Measurements from ENCODE around the gene DUSP28. TPM values are rescaled to one million over a fixed set of nuclear protein-coding genes. Genes with fewer than 3 reads are reported as not detected.

Gene DUSP28
- total RNA-seq, 1 experiment from 2014 or later, result 10.9 TPM

DNA sequence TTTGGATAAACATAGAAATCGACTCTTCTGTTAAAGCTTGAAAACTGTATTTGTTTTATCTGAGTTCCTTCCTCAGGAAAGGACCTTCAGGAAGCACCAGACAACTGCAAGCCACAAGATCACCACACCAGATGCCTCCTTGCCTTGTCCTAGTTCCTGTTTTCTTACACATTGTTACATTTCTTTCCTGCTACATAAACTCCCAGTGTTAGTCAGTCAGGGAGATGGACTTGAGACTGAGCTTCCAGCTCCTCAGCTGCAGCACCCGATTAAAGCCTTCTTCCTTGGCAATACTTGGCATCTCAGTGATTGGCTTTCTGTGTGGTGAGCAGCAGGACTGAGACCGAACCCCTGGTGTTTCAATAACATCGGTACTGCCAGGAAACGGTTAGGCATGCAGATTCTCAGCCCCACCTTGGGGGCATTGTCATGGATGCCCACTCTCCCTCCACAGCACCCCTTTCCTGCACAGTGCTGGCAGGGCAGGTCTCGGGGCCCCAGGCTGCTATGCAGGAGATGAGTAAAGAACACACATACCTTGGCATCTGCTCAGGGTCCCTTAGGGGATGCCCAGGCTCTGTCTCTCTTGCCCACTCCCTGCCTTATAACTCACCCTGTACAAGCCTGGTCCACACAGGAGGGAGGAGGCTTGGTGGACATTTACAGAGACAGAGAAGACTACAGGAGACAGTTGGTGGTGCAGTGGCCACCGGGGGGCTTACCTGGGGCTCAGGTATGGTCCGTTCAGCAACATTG, 35.0 kb upstream of the DUSP28 start:
- no peaks in the 10 kb centered on the region for H3K9me2 ChIP-seq (ENCODE audit: insufficient read depth)
- H4K20me1 ChIP-seq (ENCODE audit: insufficient read depth), result 0 out of 2 replicates have a peak, but pooled peaks cover 6% of the 10 kb centered on the region
- ChIA-PET CTCF (no interaction called here), POLR2A (ENCODE audit: unreplicated experiment) (no interaction called here)
- H3K4me1 ChIP-seq (replicated peaks; ENCODE audit: insufficient read depth), result no peaks in the 10 kb centered on the region
- H3K4me2 ChIP-seq, result no peak overlapping the region
- no peak overlapping the region for H3K27ac ChIP-seq
- intact Hi-C loops (cut with micrococcal nuclease; ENCODE audit: unreplicated experiment), result no loop called here
- H3K4me3 ChIP-seq, result no peak overlapping the region
- TF ChIP-seq, protein P1, sequence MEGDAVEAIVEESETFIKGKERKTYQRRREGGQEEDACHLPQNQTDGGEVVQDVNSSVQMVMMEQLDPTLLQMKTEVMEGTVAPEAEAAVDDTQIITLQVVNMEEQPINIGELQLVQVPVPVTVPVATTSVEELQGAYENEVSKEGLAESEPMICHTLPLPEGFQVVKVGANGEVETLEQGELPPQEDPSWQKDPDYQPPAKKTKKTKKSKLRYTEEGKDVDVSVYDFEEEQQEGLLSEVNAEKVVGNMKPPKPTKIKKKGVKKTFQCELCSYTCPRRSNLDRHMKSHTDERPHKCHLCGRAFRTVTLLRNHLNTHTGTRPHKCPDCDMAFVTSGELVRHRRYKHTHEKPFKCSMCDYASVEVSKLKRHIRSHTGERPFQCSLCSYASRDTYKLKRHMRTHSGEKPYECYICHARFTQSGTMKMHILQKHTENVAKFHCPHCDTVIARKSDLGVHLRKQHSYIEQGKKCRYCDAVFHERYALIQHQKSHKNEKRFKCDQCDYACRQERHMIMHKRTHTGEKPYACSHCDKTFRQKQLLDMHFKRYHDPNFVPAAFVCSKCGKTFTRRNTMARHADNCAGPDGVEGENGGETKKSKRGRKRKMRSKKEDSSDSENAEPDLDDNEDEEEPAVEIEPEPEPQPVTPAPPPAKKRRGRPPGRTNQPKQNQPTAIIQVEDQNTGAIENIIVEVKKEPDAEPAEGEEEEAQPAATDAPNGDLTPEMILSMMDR (conservative IDR thresholded peaks at IDR 0.05), result no peak
- no peak for TF ChIP-seq EZH2 (IDR thresholded peaks at IDR 0.05; ENCODE audit: low read depth)
- no peaks in the 10 kb centered on the region for H3K9me3 ChIP-seq (ENCODE audit: insufficient read depth, low read depth)
- H3F3A ChIP-seq (ENCODE audit: insufficient read depth, low read depth), result no peaks in the 10 kb centered on the region
- no peak for DNase-seq
- H3K27me3 ChIP-seq (ENCODE audit: insufficient read depth, low read depth), result no peaks in the 10 kb centered on the region
- H2AFZ ChIP-seq, result no peak overlapping the region
- no peaks in the 10 kb centered on the region for H3K79me2 ChIP-seq (ENCODE audit: low read depth)
- peaks cover 36% of the 10 kb centered on the region for H3K36me3 ChIP-seq (ENCODE audit: low read depth)
- no TSS peak for BruUV-seq (replicated peaks)

DNA sequence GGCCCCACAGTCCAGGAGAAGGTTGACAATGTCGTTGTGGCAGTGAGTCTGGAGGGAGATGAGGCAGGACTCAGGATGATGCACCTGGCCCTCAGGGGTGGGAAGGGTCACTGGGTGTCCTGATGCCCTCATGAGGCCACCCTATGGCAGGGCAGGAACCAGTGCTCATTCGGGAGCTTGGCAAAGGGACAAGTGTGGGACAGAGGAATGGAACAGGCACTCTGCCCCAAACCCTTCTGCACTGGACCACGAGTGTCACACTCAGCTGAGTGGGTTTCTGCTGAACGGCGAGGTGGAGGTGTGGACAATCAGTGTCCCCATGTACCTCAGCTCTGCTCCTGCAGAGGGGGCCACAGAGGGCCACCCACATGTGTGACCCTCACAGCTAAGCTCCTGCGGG, 34.4 kb upstream of the DUSP28 start:
- ChIA-PET POLR2A (ENCODE audit: unreplicated experiment) (no interaction called here), CTCF (no interaction called here)
- Histone ChIP-seq H3F3A (ENCODE audit: insufficient read depth, low read depth) (no peaks in the 10 kb centered on the region), H3K27ac (no peak overlapping the region), H3K4me3 (no peak overlapping the region), H2AFZ (no peak overlapping the region), H3K4me2 (no peak overlapping the region), H3K4me1 (replicated peaks; ENCODE audit: insufficient read depth) (no peaks in the 10 kb centered on the region), H3K27me3 (ENCODE audit: insufficient read depth, low read depth) (no peaks in the 10 kb centered on the region), H3K9me2 (ENCODE audit: insufficient read depth) (no peaks in the 10 kb centered on the region), H3K79me2 (ENCODE audit: low read depth) (no peaks in the 10 kb centered on the region), H4K20me1 (ENCODE audit: insufficient read depth) (0 out of 2 replicates have a peak, but pooled peaks cover 6% of the 10 kb centered on the region), H3K9me3 (ENCODE audit: insufficient read depth, low read depth) (no peaks in the 10 kb centered on the region), H3K36me3 (ENCODE audit: low read depth) (peaks cover 36% of the 10 kb centered on the region)
- no peak for DNase-seq
- no TSS peak for BruUV-seq (replicated peaks)
- intact Hi-C loops (cut with micrococcal nuclease; ENCODE audit: unreplicated experiment), result no loop called here
- TF ChIP-seq EZH2 (IDR thresholded peaks at IDR 0.05; ENCODE audit: low read depth), result no peak
- TF ChIP-seq, protein P1 (conservative IDR thresholded peaks at IDR 0.05), result no peak

DNA sequence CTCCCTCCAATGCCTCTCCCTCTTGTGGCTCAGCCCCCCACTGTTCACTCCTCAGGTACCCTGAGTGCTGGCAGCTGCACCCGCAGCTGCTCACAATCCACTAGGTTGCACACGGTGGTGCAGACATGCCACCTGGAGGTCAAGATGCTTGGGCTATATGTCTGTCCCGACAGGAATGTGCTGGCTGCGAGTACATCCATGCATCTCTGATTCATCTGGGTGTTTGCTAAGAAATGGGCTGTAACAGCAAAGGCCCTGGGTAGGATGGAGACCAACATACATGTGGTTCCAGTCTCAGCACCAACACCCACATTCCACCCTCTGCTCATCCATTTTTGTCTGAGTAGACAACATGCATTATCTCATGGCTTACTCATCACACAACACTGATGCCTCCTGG, 33.6 kb upstream of the DUSP28 start:
- DNase-seq, result no peak
- CTCF ChIA-PET, result no interaction called here
- H4K20me1 ChIP-seq (ENCODE audit: insufficient read depth), result 0 out of 2 replicates have a peak, but pooled peaks cover 7% of the 10 kb centered on the region
- H3K27me3 ChIP-seq (ENCODE audit: insufficient read depth, low read depth), result no peaks in the 10 kb centered on the region
- intact Hi-C loops (cut with micrococcal nuclease; ENCODE audit: unreplicated experiment), result no loop called here
- TF ChIP-seq, protein P1 (conservative IDR thresholded peaks at IDR 0.05), result no peak
- TF ChIP-seq EZH2 (IDR thresholded peaks at IDR 0.05; ENCODE audit: low read depth), result no peak
- H3K9me2 ChIP-seq (ENCODE audit: insufficient read depth), result no peaks in the 10 kb centered on the region
- H3K79me2 ChIP-seq (ENCODE audit: low read depth), result no peaks in the 10 kb centered on the region
- BruUV-seq (replicated peaks), result no TSS peak
- H3K4me2 ChIP-seq, result no peak overlapping the region
- H3K27ac ChIP-seq, result no peak overlapping the region
- no peaks in the 10 kb centered on the region for H3F3A ChIP-seq (ENCODE audit: insufficient read depth, low read depth)
- no peak overlapping the region for H3K4me3 ChIP-seq
- H3K4me1 ChIP-seq (replicated peaks; ENCODE audit: insufficient read depth), result no peaks in the 10 kb centered on the region
- no peak overlapping the region for H2AFZ ChIP-seq
- POLR2A ChIA-PET (ENCODE audit: unreplicated experiment), result no interaction called here
- peaks cover 42% of the 10 kb centered on the region for H3K36me3 ChIP-seq (ENCODE audit: low read depth)
- H3K9me3 ChIP-seq (ENCODE audit: insufficient read depth, low read depth), result peaks cover 6% of the 10 kb centered on the region; the same call in 1 of the 2 replicates
